NCI-H82 treated with DMSO at 0.1 percent for 48 hours (cell line): ENCODE data around the gene TNS1.

Experiments
- DNase-seq: peaks from one replicate; lab custom pipeline; 2025; ENCODE audit not compliant: unreplicated experiment; lab: John Stamatoyannopoulos, UW

The TNS1 gene

GRCh38 chr2:217835931-217836891, 166.6 kb downstream of the TNS1 start:
- no peak for DNase-seq

GRCh38 chr2:217834744-217835513, 167.9 kb downstream of the TNS1 start:
- no peak for DNase-seq

GRCh38 chr2:217834057-217834620, 168.7 kb downstream of the TNS1 start:
- DNase-seq: no peak

GRCh38 chr2:217833439-217833838, 169.4 kb downstream of the TNS1 start:
- no peak for DNase-seq

- DNase-seq: no peak
Observed at GRCh38 chr2:217832987-217833386, 169.8 kb downstream of the TNS1 start.

- no peak for DNase-seq
Observed at GRCh38 chr2:217832115-217832514, 170.7 kb downstream of the TNS1 start.

- DNase-seq: no peak
Observed at GRCh38 chr2:217831306-217831705, 171.5 kb downstream of the TNS1 start.

- DNase-seq: no peak
Observed at GRCh38 chr2:217830807-217831206, 172.0 kb downstream of the TNS1 start.

- DNase-seq: no peak
Observed at GRCh38 chr2:217830061-217830460, 172.7 kb downstream of the TNS1 start.

GRCh38 chr2:217829420-217829819, 173.4 kb downstream of the TNS1 start:
- DNase-seq: no peak

- DNase-seq: no peak
Observed at GRCh38 chr2:217828336-217828735, 174.5 kb downstream of the TNS1 start.

GRCh38 chr2:217827430-217828201, 175.2 kb downstream of the TNS1 start:
- no peak for DNase-seq

- DNase-seq: no peak
Observed at GRCh38 chr2:217826991-217827390, 175.8 kb downstream of the TNS1 start.

- DNase-seq: no peak
Observed at GRCh38 chr2:217826520-217826919, 176.3 kb downstream of the TNS1 start.

GRCh38 chr2:217825469-217826235, 177.1 kb downstream of the TNS1 start:
- no peak for DNase-seq

GRCh38 chr2:217824223-217824622, 178.6 kb downstream of the TNS1 start:
- no peak for DNase-seq

GRCh38 chr2:217823626-217824025, 179.2 kb downstream of the TNS1 start:
- no peak for DNase-seq

- no peak for DNase-seq
Observed at GRCh38 chr2:217822296-217823252, 180.2 kb downstream of the TNS1 start.

GRCh38 chr2:217821536-217822147, 181.2 kb downstream of the TNS1 start:
- no peak for DNase-seq
